GM18498 (cell line): ENCODE data around the gene FBLIM1.

ENCODE experiments used
- ATAC-seq: cut with Tn5 transposase; IDR thresholded peaks from one replicate; pipeline ENCODE4 v1.9.1; 2021; ENCODE audit warnings: mild to moderate bottlenecking, moderate library complexity; ENCODE audit not compliant: unreplicated experiment

FBLIM1 gene

DNA sequence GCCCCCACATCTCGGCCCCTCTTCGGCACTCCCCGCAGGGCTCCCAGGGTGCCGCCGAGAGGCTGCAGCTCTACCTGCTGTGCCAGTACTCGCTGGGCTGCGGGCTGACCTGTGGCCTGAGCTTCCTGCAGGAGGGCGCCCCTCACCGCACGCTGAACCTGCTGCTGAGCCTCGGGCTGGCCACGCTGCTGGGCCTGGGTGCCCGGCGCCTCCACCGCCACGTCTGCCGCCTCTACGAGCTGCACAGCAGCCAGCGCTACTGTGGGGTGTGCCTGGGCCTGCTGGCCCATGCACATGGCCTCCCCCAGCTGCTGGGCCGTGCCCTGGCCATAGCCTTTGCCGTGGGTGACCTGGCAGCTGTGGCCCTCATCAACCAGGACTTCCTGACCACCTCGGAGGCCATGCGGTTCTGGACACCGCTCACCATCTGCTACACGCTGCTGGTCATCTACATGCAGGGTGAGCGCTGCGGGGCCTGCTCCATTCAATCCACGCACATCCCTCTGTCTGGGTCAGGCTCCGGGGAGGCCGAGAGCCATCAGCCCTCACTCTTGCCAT is 14.4 kb upstream of the FBLIM1 start:
- no peak for ATAC-seq

DNA sequence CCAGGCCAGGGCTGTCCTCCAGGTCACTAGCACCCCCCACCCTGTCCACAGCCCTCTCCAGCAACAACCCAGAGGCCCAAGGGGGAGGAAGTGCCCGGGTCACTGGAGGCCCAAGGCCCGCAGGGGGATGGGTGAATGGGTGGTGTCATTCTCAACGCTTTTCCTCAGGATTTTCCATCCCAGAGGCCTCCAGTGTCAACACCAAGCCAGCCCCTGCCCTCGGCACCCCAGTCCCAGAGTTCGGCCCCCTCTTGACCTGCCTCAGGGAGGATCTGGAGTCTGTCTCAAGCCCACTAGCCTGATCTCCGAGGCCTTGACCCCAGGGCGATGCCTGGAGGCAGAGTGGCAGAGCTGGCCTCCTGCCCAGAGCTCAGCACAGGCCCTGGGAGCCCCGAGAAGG is 11.2 kb upstream of the FBLIM1 start:
- no peak for ATAC-seq

DNA sequence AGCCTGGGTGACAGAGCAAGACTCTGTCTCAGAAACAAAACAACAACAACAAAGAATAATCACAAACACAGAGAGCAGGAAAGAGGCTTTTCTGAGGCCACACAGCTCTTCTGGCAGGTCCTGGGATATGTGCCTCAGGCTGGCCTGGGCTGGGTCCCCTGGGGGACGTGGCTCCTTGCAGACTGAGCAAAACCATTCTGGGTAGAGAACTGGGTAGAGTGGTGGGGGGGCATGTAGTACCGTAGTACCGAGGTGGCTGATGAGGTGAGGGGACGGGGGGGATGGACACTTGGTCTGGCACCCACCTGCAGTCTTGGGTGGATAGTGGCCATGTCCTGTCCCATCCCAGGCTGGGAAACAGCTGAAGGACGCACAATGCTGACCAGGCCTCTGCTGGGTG is 10.3 kb upstream of the FBLIM1 start:
- ATAC-seq, result no peak

DNA sequence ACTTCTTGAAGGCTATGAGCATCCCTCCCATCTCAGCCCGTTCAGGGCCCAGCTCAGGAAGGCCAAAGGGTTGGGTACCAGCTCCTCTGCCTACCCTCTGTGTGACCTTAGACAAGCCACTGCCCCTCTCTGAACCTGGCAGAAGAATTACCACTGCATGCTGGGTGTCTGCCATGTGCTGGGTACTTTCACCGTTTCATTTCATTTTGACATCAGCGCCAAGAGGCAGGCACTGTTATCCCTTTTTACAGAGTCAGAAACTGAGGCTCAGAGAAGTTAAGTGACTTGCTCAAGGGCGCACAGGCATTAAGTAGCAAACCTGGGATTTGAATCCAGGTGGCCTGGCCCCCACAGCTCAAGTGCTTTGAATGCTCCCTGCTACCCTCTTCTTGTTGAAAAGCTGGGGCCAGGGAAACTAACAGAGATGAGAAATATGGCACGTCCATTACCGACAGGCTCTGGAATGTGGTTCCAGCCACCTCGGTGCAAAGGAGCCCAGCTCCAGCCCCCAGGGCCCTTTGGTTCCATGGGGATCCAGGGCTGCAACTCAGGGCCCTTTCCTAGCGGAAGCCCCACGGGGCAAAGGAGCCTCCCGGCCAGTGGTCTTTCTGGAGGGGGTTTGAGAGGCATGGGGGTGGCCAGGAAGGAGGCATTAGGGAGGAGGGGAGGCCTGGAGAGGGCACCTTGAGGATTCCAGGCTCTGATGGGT is 9.8 kb upstream of the FBLIM1 start:
- no peak for ATAC-seq

DNA sequence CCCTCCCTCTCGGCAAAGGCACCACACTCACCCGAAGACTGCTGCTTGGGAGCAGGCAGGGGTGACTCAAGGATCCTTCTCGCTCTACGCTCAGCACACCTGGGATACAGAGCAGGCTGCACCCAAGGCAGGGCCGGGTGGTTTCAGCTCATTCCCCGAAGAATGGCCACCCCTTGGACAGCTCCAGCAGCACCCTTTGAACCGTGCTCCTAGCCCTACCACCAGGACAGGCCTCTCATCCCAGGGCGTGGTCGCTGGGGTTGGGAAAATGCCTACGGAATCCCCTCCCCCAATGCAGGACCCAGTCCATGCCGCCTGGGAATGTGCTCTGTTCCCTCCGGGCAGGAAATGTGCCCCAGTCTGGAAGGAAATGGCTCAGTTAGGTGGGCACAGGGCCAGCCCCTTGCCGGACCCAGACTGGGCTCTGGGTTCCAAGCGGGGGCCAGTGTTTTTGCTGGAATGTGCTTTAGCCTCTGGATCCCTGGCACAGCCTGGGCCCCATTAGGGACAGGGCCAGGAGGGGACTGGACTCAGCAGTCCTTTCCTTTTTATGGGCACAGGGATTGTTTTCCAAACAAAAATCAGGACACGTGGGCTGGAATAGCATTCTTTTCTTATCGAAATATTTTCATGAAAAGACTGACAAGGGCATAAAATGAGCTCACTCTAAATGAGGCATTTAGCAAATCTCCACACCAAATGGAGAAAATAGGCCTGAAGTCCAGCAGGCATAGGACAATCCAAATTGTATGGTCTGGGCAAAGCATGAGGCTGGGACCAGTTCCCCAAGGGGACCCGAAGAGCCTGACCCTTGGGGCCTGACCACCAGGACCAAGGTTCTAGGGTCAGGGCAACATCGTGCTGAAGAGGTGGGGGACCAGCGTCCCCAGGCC is 8.9 kb upstream of the FBLIM1 start:
- no peak for ATAC-seq

DNA sequence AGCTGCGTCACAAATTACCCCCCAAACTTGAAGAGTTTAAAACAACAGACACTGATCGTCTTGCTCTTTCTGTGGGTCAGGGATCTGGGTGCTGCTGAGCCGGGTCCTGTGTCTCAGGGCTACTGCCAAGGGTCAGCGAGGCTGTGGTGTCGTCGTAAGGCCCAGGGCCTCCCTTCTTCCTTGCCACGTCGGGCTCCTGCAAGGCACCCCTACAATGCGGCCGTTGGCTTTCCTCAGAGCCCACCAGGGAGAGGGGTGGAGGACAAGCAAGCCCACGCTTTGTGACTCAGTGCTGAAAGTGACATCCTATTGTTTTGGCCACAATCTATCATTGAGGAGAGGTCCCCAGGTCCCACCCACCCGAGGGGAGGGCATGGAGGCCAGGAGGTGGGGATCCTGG is 7.7 kb upstream of the FBLIM1 start:
- no peak for ATAC-seq

DNA sequence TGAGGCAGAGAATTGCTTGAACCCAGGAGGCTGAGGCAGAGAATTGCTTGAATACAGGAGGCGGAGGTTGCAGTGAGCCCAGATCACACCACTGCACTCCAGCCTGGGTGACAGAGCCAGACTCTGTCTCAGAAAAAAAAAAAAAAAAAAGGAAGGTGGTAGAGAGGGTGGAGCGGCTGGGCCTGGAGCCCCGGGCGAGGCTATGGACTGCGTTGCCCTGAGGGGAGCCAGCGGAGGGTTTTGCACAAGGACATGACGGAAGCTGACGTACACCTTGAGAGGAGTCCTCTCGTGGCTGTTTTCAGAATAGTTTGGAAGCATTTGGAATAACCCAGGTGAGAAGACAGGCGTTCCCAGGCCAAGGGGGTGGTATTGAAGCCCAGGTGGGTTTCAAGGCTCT is 6.9 kb upstream of the FBLIM1 start:
- ATAC-seq, result no peak

DNA sequence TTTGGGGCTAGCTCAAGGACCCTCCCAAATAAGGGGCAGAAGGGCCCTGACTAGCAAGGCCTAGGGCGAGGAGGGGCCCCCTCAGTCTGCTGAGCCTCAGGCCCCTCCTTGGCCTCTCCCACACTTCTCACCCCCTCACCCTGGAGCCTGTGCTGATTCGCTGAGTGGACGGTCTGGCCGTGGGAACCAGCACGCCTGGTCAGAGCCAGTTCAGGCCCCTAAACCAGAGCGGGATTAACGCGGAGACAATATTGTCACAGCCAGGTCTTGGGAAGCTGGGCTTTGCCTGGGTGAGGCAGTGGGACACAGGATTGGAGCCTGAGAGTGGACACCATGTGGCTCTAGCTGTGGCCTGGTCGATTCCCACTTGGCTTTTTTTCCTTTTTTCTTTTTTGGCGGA is 4.8 kb upstream of the FBLIM1 start:
- no peak for ATAC-seq

DNA sequence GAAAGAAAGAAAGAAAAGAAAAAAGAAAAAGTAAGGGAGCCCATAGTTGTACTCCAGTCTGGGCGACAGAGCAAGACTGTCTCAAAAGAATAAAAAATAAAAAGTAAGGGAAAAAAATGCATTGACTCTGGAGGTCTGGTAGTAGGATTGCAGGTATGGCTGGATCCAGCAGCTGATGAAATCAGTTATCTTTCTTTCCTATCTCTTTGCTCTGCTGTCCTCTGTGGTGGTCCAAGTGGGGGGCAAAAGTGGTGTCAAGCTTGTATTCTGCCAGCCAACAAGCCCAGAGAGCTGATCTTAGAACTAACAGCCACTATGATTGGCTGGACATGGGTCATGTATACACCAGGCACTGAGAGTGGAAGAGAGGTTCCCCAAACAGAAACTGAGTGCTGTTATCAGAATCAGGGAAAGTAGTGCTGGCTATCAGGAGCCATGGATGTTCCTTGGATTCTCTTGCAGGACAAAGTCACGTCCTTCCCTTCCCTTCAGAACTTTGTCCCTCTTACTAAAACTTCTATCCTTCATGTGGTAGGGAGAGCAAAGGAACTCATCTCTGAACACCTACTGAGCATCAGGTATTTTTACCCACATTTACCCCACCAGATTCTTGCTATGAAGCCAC is 3.5 kb upstream of the FBLIM1 start:
- ATAC-seq, result no peak

DNA sequence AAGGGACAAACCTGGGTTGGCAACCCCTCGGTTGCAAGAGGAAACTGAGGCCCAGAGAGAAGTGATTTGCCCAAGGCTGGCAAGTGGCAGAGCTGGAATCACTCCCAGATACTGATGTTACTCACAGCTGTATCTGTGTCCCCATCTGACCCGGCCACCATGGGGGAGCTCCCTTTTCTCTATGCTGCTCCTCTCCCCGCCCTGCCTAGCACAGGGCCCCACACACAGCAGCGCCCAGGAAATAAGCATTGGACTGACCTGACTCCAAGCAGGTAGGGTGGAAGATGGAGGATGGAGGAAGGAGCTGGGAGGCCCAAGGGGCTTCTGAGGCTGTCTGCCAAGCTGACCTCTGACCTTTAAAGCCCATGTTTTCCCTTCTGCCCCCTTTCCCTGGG is 3.0 kb upstream of the FBLIM1 start:
- ATAC-seq, result no peak

DNA sequence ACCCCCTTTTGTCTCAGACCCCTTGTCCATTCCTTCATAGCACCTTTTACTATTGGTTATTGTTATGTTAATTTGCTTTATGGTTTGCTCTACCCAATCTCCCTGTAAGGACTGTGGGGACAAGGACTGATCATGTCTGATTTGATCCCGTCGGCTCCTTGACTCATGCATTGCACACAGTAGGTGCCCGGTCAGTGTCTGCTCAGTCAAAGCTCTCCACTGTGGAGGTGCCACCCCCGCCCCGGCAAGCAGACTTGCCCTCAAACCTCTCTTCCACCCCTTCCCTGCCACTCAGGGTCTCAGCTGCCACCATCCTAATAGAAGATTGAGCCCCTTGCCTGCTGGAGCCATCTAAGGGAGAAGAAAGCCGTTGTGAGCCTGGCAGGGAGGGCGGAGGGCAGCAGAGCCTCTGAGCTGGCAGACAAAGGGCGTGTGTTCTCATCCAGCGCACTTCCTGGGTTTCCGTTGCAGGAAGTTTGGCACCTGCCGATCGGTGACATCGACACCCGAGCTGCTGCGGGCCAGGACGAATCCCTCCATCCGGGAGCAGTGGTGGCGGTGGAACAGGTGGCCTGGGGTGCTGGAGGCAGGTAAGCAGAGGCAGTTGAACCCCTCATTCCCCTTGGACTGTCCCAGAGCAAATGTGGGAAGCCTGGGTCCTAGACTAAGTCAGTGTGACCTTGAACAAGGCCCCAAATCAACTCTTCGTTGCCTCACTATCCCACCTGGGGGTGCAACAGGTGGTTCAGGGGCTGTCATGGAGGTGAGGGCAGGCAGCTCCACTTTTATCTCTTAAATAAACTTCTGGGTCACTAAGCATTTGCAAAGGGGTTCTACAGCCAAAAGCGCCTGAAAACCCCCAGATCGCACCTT is 2.2 kb upstream of the FBLIM1 start:
- ATAC-seq, result no peak

DNA sequence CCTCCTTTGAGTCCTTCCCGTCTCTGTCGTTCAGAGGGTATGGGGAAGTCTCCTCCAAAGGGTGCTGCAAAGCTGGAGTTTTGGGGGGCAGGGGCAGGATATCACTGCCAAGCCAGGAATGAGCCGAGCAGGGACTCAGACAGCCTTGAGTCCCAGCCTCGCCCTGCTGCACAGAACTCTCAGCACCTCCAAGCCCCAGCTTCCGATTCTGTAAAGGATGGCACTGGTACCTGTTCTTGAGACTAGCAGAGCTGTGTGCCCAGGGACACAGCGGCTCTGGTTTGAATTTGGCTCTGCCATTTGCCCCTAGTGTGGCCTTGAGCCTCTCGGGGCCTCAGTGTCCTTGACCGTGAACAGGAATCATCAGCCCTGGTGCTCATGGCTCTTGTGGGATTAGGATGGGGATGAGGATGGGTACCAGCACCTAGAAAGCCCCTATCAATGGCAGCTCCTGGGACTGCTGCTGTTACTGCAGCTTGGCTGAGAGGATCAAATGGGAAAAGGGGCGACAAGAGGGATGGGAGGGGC is 1.5 kb upstream of the FBLIM1 start:
- no peak for ATAC-seq

DNA sequence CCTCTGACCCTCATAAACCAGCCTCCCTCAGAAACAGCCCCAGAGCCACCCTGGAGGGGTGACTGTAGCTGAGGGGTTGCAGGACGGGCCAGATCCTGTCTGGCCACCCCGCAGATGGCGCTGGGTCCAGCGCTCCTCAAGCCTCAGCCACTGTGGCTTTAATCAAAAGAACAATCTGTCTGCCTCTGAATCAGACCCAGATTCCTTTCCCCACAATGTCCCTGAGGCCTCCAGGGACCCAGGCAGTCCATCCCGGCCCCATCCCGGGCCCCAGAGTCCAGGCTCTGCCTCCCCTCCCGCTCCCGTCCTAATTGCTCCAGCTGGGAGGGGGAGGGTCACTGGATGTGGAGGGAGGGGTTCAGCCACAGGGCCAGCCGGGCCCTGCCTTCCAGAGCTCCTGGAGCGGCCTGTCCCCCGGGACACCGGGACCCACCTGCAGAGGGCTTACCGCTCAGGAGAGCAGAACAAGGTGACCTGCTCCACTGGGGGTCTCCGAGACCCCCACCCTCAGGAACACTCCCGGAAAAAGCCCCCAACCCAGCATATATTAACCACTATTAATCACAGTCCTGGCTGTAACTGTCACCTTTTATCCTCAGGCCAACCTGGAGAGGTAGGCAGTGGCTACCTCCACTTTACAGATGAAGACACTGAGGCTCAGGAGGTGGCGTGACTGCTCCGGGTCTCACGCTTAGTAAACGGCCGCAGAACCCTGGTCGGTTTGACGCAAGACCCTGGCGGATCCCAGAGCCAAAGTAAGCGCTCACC is 836 bp upstream of the FBLIM1 start:
- ATAC-seq, result no peak

DNA sequence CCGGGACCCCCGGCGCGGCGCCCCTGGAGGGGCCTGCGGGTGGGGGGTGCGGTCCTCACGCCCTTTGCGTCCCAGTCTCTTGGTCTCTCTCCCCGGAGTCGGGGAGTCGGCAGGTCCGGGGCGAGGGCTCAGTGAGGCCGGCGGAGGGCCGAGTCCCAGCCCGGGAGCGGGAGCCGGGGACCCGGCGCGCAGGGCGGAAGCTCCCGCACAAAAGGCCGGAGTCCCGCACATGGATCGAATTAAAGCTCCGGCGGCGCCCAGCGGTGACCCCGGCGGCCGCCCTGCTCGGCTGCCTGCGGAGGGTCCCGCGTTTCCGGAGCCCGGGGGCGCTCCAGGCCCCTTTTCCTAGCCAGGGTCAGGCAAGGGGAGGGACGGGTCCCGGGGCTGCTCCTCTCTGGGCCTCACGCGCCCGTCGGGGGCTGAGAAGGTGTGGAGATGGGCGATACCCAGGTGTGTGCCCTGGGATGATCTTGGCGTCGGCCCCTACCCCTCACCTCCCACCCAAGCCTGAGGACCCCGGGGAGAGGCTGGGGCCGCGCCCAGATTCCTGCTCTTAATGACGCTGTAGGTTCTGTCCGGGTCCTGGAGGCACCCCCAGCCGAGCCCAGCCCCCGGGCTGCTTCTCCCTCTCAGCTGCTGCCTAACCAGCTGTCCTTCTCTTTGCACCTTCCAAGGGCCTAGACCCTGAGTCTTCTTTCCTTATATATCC is 512 bp downstream of the FBLIM1 start:
- ATAC-seq, result no peak

DNA sequence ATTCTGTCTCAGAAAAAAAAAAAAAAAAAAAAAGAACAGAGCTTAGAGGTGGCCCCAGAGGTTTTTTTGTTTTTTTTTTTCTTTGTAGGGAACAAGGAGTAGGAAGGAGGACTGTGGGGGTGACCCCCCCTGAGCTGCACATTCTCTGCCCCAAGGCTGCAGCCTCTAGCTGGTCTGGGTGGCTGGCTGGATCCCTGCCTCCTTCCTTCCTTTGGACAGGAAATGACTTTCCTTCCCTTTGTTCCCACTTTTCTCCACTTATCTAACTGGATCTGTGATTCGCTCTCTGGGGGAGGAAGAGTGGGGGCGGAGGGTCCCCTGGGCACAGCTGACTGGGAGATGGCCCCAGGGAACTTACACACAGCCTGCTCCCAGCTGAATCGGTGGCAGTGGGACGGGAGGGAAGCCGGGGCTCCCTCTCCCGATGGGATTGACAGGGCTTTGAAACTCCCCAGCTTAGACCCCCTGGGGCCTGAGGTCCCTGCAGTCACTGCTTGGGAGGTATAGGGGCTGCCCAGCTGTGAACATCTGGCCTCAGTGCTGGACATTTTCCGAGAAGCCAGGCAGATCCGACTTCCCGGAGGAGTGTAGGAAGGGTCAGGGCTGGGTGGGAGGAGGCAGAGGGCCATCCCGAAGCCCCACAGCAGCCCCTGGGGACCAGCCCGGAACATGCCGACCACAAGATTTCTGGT is 2.1 kb downstream of the FBLIM1 start:
- no peak for ATAC-seq

DNA sequence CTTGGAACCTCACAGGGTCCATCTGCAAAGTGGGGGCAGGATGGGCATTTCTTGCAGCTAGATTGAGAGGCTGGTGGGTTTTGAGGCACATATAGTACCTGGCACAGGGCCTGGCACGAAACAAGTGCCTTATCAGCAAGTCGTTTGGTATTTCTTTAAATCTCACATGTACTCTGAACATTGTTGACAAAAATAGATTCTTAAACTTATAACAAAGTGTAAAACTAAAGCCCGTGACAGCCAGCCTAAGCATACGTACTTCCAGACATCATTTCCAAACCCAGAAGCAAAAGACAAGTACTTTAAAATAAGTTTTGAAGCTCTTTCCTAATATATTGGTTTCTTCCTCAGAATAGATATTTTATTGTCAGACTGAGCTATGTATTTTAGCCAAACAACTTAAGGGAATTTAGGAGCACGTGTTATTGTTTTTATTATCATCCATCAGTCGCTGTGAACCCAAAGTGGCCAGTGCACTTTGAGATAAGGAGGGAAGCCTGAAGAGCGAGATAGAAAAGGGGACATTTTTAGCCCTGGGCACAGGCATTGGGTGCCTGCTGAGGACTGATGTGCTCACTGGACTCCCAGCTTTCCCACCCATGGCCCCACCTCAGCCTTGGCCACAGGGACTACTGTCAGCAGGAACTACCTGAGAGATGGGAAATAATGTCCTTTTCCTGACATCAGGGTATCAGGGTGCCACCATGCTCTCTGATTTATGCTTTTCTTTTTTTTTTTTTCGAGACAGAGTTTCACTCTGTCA is 3.0 kb downstream of the FBLIM1 start:
- no peak for ATAC-seq

DNA sequence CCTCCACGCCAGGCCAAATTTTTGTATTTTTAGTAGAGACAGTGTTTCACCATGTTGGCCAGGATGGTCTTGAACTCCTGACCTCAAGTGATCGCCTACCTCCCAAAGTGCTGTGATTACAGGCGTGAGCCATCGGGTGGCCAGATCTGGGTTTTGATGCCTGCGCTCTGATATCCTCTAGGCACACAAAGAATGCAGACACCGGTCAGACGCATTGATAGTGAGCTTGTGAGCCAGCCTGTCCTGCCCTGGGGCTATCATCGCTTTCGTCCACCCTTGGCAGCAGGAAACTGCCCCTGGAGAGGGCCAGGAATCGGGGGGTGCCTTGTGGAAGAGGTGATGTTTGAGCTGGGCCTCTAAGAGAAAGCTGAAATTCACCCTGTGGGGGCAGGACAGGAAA is 4.0 kb downstream of the FBLIM1 start:
- ATAC-seq, result no peak

DNA sequence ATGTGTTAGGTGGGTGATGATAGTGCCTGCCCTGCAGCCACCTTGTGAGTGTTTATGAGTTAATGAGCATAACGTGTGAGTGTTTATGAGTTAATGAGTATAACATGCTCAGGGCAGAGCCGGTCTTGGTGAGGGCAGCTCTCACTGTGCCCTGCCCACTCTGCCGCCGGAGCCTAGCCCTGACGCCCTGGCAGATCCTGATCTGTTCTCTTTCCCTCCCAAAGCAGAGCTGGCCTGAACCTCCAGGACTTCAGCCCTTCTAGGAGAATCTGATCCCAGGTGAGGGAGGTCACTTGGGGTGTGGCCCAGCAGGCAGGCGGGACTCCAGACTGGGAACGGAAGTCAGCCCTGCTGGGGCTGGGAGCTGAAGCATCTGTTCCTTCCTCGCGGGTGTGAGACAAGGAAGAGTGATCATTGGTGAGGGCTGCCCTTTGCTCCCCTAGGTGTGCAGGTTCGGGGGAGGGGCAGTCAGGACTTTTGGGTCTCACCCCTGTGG is 5.7 kb downstream of the FBLIM1 start:
- no peak for ATAC-seq
